Stimulated activated CD4-positive, alpha-beta T cell treated with anti-CD3 and anti-CD28 coated beads, Interleukin-12 subunit alpha, Interleukin-12 subunit beta, amount 100 ng/mL, for 4 hours (primary cell): ENCODE measurements around the gene CYTH2.
"Not testable (repeated sequence)": the region's sequence is repeated elsewhere in the genome, so short reads cannot be mapped to it uniquely, and the experiment has no call there.

Experiments used
- DNase-seq: peaks from one replicate; pipeline ENCODE4 v3.0.0-alpha.2; 2020

Gene CYTH2

GRCh38 chr19:48478339-48479256 lies 9.4 kb downstream of the CYTH2 start:
- no peak for DNase-seq

- DNase-seq: no peak
These were observed 10.5 kb downstream of the CYTH2 start for GRCh38 chr19:48479686-48480085.

- peak; percentile 48 for DNase-seq
These were observed 11.0 kb downstream of the CYTH2 start for GRCh38 chr19:48480183-48480557.

- peak; percentile 54 for DNase-seq
These were observed 11.7 kb downstream of the CYTH2 start for GRCh38 chr19:48480558-48481500.

- no peak for DNase-seq
These were observed 12.9 kb downstream of the CYTH2 start for GRCh38 chr19:48481846-48482639.

GRCh38 chr19:48483301-48483700 lies 14.1 kb downstream of the CYTH2 start:
- DNase-seq: no peak

GRCh38 chr19:48484247-48484893 lies 15.2 kb downstream of the CYTH2 start:
- no peak for DNase-seq

GRCh38 chr19:48484931-48485612 lies 15.9 kb downstream of the CYTH2 start:
- no peak for DNase-seq

- not testable (repeated sequence) for DNase-seq
These were observed 17.5 kb downstream of the CYTH2 start for GRCh38 chr19:48486706-48487105.

- DNase-seq: no peak
These were observed 18.4 kb downstream of the CYTH2 start for GRCh38 chr19:48487544-48487943.

GRCh38 chr19:48487948-48488347 lies 18.8 kb downstream of the CYTH2 start:
- DNase-seq: no peak

- DNase-seq: not testable (repeated sequence)
These were observed 19.3 kb downstream of the CYTH2 start for GRCh38 chr19:48488478-48488877.

- peak; percentile 83 for DNase-seq
These were observed 20.5 kb downstream of the CYTH2 start for GRCh38 chr19:48489608-48490216.

GRCh38 chr19:48490981-48491792 lies 22.0 kb downstream of the CYTH2 start:
- peak; percentile 51 for DNase-seq

GRCh38 chr19:48491793-48492123 lies 22.6 kb downstream of the CYTH2 start:
- no peak for DNase-seq

GRCh38 chr19:48492925-48493717 lies 24.0 kb downstream of the CYTH2 start:
- DNase-seq: peak; percentile 79

- no peak for DNase-seq
These were observed 24.7 kb downstream of the CYTH2 start for GRCh38 chr19:48493718-48494401.

GRCh38 chr19:48495396-48495795 lies 26.2 kb downstream of the CYTH2 start:
- DNase-seq: no peak
